HEK293T (cell line): ENCODE data around the gene PCBP4.

Experiments used
- BHLHE40 ChIP-seq: fragments of 450-650 bp; IDR thresholded peaks from 2 replicates; pipeline ENCODE4 v1.6.1; 2016; ENCODE audit warnings: mild to moderate bottlenecking, moderate library complexity, borderline replicate concordance
- CTBP1 ChIP-seq: fragments of 450-650 bp; IDR thresholded peaks from 2 replicates; pipeline ENCODE4 v1.6.1; 2016; ENCODE audit warnings: borderline replicate concordance
- ELF4 ChIP-seq: fragments of 450-650 bp; IDR thresholded peaks from 2 replicates; pipeline ENCODE4 v1.6.1; 2017; ENCODE audit warnings: antibody characterized with exemption
- FOXM1 ChIP-seq: fragments of 450-650 bp; IDR thresholded peaks from 2 replicates; pipeline ENCODE4 v1.6.1; 2017; ENCODE audit warnings: mild to moderate bottlenecking, borderline replicate concordance
- L3MBTL2 ChIP-seq: fragments of 450-650 bp; conservative IDR thresholded peaks from 2 replicates; pipeline ENCODE4 v1.6.1; 2016; ENCODE audit warnings: mild to moderate bottlenecking
- NFRKB ChIP-seq: fragments of 450-650 bp; IDR thresholded peaks from 2 replicates; pipeline ENCODE4 v1.6.1; 2016; ENCODE audit warnings: mild to moderate bottlenecking, moderate library complexity
- PKNOX1 ChIP-seq: fragments of 450-650 bp; IDR thresholded peaks from 2 replicates; pipeline ENCODE4 v1.6.1; 2016
- SP1 ChIP-seq: fragments of 450-650 bp; IDR thresholded peaks from 2 replicates; pipeline ENCODE4 v1.6.1; 2017
- SUZ12 ChIP-seq: fragments of 450-650 bp; IDR thresholded peaks from 2 replicates; pipeline ENCODE4 v1.6.1; 2016; ENCODE audit warnings: mild to moderate bottlenecking

- TF ChIP-seq BHLHE40 (no peak), SUZ12 (no peak), L3MBTL2 (no peak), PKNOX1 (no peak), FOXM1 (no peak), SP1 (no peak), ELF4 (no peak), CTBP1 (no peak), NFRKB (no peak)
Observed at GRCh38 chr3:51984269-51984647, 17.0 kb upstream of the PCBP4 start.
